Islet precursor cell (in vitro differentiated cells): ENCODE measurements around the gene PSENEN.

Source experiments
- DNase-seq: peaks from one replicate; pipeline ENCODE4 v3.0.0-alpha.2; 2018

Gene PSENEN, protein sequence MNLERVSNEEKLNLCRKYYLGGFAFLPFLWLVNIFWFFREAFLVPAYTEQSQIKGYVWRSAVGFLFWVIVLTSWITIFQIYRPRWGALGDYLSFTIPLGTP

DNA sequence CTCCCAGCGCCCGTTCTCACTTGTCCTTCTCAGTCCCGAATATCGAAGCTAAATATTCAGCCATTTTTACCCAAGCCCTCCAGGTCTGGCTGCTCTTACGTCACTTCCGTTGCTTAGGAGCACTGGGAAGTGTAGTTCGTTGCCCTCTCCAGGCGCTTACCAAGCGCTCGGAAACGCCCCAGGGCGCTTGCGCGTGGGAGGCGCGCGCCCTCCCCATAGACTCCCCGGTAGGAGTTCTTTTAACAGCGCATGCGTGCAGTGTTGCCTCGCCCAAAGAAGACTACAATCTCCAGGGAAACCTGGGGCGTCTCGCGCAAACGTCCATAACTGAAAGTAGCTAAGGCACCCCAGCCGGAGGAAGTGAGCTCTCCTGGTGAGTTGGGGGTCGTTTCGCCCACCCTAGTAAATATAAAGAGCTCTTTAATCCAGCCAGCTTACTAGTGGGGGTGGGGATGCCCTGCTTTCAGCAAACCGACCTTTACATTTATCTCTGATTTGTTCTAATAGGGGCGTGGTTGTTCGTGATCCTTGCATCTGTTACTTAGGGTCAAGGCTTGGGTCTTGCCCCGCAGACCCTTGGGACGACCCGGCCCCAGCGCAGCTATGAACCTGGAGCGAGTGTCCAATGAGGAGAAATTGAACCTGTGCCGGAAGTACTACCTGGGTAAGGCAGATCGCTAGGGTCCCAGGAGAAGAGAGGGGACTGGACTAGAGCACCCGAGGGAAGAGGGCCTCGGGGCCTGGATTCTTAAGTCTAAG is at the start of gene PSENEN, which contains the start of gene U2AF1L4:
Gene PSENEN, plus strand, starts transcription at position 324 of the 759 bp plus-strand sequence. Its CDS starts 280 bp downstream, at position 604.
Gene U2AF1L4, minus strand, starts transcription at position 91 of the 759 bp plus-strand sequence. Its CDS starts 27 bp downstream, at position 64.
- DNase-seq = peak; percentile 99

DNA sequence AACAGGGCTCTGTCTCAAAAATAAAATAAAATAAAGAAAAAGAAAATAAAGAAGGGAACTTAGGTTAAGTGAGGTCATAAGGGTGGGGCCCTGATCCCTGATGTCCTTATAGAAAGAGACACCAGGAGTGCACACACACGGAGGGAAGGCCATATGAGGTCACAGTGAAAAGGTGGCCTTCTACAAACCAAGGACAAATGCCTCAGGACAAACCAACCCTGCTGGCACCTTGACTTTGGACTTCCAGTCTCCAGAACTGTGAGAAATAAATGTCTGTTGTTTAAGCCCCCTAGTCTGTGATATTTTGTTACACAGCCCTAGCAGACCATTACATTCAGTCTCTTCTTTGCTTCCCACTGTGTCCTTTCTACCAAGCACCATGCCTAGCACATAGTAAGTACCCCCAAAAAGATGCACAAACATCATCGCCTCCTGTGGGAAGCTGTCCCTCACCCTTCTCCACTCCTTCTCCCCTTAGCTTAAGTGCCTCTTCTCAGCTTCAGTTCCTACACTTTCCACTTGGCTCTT is 49.5 kb upstream of the PSENEN start:
- no peak for DNase-seq

DNA sequence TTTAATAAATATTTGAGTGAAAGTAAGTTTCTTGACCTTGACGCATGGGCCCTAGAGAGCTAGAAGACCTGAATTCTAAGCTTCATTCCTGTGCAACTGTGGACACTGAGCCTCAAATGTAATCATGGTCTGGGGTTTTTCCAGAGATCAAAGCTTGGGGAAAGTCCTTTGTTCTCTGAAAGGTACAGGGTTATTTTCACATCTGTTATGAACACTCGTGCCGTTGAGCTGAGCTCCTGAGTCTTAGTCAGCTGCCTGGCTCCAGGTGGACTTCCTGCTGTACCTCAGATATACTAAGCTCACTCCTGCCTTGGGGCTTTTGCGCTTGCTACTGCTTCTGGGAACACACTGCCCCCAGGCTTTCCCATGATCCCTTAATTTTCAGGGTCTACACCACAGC is 48.6 kb upstream of the PSENEN start:
- no peak for DNase-seq

DNA sequence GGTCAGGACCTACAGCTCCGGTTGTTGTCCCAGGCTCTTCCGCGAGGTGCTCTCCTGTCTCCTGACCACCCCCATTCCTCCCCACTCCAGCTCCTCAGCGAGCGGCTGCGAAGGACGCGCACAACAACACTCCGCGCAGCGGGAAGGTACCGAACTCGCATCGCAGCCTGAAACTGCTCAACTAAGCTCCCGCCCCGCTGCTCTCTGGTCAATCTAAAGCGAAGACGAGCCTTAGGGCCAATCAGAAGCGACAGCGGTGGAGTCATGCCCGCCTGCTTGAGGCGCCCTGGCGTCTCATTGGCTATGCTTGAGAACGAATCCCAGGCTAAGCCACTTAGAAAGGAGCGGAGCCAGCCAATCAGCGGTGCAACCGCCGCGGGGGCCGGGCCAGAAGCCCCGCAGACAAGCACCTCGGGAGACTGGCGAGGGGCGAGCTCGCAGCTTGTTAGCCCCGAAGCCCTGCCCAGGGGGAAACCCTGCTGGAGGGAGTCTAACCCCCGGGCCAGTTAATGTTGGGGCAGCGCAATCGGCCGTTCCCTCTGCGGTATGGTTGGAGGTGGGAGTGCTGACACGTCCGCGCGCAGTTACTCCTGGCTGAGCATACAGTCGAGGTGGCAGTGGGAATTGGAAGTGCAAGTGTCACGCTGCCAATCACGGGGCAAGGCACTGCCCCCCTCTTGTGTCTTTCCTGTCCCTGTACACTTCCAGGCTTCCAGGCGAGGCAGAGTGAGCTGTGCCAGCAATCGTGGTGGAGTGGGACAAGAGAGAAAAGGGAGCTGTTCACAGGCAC is 43.0 kb upstream of the PSENEN start:
- DNase-seq = peak; percentile 99

DNA sequence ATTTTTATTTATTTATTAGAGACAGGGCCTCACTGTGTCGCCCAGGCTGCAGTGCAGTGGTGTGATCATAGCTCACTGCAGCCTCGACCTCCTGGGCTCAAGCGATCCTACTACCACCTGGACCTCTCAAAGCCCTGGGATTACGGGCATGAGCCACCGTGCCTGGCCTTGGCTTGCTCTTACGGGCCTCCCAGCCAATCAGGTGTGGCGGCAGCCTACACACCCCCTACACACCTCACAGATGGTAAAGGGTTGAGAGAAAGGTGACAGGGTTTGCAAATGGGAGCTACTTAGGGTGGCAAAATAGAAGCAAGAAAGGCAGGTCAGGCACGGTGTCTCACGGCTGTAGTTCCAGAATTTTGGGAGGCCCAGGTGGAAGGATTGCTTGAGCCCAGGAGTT is 42.1 kb upstream of the PSENEN start:
- no peak for DNase-seq

DNA sequence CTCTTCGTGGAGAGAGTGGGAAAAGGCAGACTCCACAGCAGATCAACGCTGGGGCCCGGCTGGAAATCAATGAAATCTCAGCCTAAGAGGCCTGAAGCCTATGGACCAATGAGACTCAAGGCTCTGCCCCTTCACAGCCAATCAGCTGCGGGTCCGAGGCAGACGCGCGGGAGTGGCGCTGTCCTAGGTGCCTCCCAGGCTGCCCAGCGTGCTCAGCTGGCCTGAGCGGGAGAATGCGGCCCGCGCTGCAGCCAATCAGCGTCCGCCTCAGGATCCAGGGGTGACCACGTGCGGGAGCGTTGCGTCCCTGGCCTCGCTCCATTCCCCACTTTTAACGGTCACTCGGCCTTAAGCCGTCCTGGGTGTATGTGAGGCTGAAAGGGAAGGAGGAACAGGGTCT is 41.2 kb upstream of the PSENEN start, which contains the start of gene ZBTB32:
Gene ZBTB32, plus strand, starts transcription at position 341 of the 400 bp plus-strand sequence. CDS start 10,069 bp downstream, outside the sequence.
- DNase-seq = peak; percentile 74

DNA sequence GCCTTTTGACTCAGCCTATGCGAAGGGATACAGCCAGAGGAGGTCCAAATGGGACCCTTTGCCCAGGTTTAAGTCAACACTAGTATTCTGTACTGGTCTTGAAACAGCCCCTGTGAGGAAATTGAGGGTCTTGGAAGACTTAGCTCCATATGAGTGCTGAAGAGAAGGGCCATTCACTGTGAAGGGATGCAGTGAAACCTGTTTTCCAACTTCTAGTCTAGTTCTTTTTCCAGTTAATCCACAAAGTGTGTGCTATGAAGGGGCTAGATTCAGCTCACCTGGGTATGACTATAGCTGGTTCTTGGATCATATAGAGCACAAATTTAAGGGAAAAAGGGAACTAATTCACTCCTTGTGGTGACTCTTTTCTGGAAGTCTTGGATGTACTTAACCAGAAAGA is 37.1 kb upstream of the PSENEN start:
- no peak for DNase-seq

DNA sequence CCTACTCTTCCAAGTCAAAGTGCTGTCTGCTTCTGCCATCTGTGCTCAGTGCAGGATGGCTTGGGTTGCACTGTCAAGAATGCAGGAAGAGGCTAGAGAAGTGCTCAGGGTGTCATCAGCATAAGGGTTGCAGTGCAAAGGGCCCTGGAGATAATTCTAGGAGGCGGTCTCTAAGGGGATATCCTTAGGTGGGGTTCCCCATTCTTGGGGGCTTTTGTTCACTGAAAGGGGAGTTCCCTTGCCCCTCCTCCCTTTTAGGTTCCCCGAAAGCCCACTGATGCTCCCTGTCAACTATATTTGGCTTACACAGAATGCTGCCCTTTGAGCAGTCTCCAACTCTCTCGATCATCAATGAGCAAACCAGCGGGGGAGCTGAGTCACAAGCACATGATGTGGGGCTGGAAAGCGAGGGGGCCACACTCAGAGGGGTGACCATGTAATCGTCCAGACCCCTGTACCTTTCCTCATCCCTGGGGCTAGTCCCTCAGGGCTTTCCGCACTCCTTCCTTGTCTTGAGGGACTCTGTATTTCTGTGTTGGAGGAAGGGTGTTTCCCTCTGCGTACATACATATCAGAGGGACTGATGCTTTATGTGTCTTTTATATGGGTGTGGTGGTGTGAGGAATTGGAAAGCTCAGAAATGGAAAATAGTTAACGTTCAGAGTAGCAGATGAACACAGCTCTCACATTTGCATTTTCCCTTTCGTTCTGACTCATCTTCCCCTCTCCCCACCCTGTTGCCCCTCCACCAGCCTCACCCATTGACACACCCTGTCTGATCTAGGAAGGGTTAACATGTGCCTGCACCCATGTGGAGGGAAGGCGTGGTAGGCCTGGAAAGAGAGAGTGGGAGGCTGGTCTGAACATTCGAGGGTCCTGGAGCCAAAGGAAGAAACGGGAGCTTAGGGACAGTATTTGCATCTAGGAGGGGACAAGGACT is 34.4 kb upstream of the PSENEN start:
- no peak for DNase-seq

DNA sequence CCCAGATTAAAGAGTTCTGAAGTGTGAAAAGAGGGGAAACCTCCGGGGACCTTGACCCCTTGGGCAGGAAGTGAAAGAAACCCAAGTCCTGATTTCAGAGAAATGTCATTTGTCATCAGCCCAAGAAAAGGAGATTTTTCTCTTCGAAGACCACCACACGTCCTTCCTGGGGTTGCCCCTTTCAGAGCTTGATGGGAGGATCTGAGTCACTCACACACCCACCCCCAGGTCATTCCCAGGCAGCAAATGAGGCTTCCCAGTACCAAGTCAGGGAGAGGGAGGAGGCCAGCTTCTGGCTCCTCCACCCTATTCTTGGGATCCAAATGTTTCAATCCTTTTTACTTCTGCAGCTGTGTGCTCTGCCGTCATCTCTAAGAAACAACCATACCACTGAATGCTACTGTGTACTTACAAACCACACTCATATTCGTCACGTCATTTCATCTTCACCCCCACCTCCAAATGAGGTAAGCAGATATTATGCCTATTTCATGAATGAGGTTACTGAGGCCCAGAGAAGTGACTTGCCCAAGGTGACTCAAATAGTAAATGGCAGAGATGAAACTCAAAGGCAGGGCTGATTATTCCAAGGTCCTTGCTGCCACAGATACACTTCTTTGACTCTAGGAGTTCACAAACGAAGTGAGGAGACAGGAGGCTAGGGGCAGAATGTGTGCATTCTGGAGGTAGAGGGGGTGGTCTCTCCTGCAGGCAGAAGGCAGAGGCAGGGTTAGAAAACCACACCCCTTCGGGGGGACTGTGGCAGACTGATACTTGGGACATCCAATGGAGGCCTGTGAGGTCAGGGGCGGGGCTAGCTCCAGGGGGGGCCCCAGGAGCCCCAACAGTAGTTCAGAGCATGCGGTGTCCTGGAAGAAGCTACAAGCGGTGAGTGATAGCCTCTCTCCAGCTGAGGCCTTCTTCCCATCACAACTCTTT is 32.6 kb upstream of the PSENEN start:
- DNase-seq = no peak

DNA sequence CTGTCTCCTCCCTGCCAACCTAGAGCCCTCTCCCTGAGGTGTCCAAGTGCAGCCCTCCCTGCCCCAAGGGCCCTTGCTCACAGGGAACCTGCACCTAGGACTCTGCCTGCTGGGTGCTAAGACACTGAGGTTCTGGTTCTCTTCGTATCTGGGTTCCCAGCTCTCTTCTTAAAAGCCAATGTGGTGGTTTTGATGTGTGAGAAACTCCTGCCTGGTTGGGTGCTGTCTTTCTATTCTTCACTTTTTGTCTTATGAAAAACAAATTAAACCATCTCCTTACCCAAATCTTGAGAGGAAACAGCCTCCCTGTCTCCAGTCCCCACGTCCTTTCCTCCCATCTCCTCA is 32.0 kb upstream of the PSENEN start:
- no peak for DNase-seq

DNA sequence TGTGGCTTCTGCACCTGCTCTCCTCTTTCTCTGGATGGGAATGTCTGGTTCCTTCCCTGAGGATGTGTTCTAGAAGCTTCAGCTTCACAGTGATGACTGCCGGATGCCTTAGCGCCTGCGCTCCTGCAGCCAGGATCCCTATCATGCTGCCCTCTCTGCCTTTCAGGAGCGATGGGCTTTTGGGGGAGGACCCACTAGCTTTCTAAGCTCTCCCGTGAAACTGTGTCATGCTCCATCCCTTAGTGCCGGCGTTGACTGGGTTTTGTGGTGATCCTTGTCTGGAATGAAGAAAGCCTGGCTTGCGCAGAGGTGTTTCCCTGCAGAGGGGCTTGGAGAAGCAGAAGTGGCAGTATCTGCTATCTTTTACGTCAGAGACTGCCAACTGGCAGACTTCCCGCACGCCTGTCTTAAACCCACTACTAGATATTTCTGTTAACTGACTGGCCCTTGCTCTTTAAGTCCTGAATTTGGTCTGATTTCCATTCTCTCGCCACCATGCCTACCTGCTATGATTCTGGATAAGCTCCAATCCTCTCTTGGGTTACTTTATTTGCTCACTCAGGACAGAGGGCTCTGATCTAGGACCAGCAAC is 31.5 kb upstream of the PSENEN start:
- no peak for DNase-seq

DNA sequence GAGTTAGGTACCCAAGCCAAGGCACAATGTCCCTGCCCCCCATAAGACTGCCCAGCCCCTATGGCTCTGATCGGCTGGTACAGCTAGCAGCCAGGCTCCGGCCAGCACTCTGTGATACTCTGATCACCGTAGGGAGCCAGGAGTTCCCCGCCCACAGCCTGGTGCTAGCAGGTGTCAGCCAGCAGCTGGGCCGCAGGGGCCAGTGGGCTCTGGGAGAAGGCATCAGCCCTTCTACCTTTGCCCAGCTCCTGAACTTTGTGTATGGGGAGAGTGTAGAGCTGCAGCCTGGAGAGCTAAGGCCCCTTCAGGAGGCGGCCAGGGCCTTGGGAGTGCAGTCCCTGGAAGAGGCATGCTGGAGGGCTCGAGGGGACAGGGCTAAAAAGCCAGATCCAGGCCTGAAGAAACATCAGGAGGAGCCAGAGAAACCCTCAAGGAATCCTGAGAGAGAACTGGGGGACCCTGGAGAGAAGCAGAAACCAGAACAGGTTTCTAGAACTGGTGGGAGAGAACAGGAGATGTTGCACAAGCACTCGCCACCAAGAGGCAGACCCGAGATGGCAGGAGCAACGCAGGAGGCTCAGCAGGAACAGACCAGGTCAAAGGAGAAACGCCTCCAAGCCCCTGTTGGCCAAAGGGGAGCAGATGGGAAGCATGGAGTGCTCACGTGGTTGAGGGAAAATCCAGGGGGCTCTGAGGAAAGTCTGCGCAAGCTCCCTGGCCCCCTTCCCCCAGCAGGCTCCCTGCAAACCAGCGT is 30.7 kb upstream of the PSENEN start:
- no peak for DNase-seq

DNA sequence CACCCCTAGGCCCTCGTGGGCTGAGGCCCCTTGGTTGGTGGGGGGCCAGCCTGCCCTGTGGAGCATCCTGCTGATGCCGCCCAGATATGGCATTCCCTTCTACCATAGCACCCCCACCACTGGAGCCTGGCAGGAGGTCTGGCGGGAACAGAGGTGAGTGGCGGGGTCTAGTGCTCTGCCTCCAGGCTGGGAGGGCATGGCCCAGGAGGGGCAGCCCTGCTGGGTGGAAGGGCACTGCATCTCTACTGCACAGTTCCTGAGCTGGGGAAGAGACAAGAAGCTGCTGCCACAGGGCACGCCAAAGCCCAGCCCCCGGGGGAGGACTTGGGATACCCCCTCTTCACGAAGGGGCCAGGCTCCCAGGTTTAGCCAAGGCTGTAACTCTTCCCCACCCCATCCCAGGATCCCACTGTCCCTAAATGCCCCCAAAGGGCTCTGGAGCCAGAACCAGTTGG is 30.1 kb upstream of the PSENEN start:
- DNase-seq = no peak

DNA sequence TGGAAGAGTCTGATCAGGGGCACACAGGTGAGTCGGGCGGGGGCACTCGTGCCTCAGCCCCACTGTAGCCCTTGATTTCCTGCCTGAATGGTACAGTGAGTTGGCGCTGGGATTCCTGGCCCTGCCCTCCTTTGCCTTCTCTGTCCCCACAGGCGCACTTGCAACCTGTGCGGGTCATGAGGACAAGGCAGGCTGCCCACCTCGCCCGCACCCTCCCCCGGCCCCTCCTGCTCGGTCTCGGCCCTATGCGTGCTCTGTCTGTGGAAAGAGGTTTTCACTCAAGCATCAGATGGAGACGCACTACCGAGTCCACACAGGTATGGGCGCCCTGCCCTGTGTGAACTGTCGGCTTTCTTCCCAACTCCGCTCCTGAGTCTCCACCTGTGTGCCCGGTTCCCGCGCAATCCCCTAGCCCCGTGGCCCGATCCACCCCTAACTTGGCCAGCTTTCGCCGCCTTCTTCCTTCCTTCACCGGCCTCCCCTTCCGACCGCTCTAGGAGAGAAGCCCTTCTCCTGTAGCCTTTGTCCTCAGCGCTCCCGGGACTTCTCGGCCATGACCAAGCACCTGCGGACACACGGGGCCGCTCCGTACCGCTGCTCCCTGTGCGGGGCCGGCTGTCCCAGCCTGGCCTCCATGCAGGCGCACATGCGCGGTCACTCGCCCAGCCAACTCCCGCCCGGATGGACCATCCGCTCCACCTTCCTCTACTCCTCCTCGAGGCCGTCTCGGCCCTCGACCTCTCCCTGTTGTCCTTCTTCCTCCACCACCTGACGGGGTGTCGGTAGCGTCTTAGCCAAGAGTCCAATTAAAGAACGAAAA is 29.3 kb upstream of the PSENEN start:
- DNase-seq = no peak

DNA sequence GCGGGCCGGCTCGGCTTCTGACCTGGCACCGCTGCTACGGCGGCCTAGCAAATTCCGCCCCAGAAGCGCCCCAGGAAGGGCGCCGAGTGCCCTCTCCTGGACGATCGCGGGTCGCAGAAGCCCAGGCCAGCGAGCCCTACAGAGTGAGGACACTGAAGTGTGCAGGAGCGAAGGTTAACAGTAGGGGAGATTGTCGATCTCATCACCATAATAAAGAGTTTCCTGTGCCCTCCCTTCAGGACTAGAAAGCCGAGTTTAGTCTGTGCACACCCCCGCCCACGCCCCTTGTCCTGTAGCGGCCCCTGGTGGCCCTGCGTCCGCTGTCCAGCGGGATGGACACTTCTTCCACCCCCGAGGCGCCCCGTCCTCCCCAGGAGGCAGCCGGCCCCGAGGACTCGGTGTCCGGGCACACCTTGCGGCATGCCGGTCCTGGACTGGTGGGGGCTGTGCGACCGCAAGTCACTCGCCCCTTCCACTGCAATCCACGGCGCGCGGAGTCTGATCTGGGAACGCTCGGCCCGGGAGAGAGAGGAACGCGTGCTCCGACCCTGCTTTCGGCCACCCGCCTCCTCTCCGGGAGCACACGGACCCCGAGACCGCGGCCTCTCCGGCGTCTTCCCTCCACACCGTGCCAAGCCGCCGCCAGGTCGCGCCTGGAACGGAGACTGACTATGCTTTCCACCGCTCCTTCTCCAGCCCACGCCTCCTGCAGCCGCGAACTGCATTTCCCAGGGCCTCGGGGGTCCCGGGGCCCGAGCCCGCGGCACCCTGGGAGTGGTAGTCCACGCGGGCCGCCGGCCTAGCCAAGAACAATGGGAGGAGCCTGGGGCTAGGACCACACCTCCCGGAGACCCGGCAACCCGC is 28.4 kb upstream of the PSENEN start:
- peak; percentile 98 for DNase-seq

DNA sequence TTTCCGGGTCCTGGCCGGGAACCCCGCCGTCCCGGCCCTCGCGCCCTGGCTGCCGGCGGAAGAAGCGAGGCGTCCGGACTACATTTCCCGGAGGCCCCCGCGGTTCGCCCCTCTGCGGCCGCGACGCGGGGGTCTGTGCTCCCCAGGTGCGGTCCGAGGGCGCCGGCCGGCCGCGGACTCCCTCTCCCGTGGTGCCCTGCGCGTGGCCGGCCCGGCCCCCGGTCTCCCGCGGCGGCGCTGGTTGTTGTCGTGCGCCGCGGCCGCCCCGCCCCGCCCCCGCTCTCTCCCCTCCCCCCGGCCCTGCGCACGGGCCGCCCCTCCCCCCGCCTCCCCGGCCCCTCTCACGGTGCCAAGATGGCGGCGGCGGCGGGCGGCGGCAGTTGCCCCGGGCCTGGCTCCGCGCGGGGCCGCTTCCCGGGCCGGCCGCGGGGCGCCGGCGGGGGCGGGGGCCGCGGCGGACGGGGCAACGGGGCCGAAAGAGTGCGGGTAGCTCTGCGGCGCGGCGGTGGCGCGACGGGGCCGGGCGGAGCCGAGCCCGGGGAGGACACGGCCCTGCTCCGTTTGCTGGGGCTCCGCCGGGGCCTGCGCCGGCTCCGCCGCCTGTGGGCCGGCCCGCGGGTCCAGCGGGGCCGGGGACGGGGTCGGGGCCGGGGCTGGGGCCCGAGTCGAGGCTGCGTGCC is 27.6 kb upstream of the PSENEN start, which contains the start of gene KMT2B:
Gene KMT2B, plus strand, starts transcription at position 339 of the 680 bp plus-strand sequence. Its CDS starts 16 bp downstream, at position 355.
- DNase-seq = no peak

DNA sequence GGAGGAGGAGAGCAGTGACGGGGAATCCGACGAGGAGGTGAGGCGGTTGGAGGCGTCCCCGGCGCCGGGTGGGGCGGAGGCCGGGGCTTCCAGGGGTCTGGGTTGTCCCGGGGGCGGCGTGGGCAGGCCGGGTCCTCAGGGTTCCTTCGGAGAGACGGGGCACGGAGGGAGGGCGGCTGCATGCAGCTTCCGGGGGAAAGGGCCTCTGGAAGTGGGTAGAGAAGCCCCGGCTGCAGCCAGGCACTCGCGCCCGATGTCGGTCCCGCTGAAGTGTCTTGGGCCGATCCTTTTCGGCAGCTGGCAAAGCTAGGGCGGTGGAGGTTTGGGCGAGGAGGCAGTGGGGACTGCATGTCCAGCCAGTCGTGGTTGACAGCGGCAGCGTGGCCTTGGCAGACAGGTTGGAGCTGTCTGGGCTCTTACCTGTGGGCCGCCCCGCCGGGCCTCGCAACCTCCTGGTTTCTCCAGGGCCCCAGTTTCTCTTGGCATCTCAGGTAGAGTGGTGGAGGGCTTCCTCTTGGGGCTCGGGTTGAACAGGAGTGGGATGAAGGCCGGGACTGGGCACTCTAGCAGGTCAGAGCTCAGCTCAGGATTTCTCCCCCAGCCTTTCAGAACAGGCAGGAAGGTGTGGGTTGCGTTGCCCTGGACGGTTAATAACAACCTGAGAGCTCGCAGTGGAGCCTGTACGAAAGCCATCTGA is 27.0 kb upstream of the PSENEN start:
- DNase-seq = peak; percentile 65
